Hepatocyte (in vitro differentiated cells): Measurements from ENCODE around the gene CSNK1G1.

Experiments used
- CTCF ChIP-seq: fragments of 200-600 bp; sonication (generic); IDR thresholded peaks from 2 replicates; pipeline ENCODE4 v1.5.1; 2016; ENCODE audit warnings: antibody characterized with exemption, mild to moderate bottlenecking; ENCODE audit not compliant: poor library complexity
- EZH2 ChIP-seq: fragments of 200-600 bp; sonication (generic); IDR thresholded peaks from 2 replicates; pipeline ENCODE4 v1.6.1; 2016; ENCODE audit warnings: antibody characterized with exemption, mild to moderate bottlenecking, borderline replicate concordance
- EZH2phosphoT487 ChIP-seq: fragments of 200-600 bp; sonication (generic); IDR thresholded peaks from one replicate; pipeline ENCODE4 v1.6.1; 2018; ENCODE audit warnings: antibody characterized with exemption, mild to moderate bottlenecking, low read depth, moderate library complexity; ENCODE audit not compliant: unreplicated experiment, severe bottlenecking

- TF ChIP-seq CTCF (no peak), EZH2 (no peak), EZH2phosphoT487 (no peak)
Measured at GRCh38 chr15:64287953-64288352, 68.0 kb downstream of the CSNK1G1 start.
